Thymus (tissue), 11 donors: ENCODE results near the gene ANO9. TPM values are rescaled to one million over a fixed set of nuclear protein-coding genes. Genes with fewer than 3 reads are reported as not detected.

Experiments
- DNase-seq, 9 donors: peaks; one replicate each; pipeline ENCODE4 v3.0.0-alpha.2; 2013; ENCODE audit warnings: low spot score in 9 of 9, low read depth in 6 of 9, missing footprints in 1 of 9
- H3K27ac ChIP-seq, 2 donors: one replicate each; pipeline ENCODE4 v1.5.1; 2013; ENCODE audit warnings: control low read depth in 1 of 2, low read depth in 1 of 2, low read length in 1 of 2, mild to moderate bottlenecking in 1 of 2, moderate library complexity in 1 of 2
- H3K27me3 ChIP-seq, 2 donors: one replicate each; pipeline ENCODE4 v1.5.1; 2013; ENCODE audit warnings: low read length in 1 of 2; ENCODE audit not compliant: control insufficient read depth in 2 of 2, insufficient read depth in 1 of 2
- H3K36me3 ChIP-seq, 2 donors: one replicate each; pipeline ENCODE4 v1.5.1; 2013; ENCODE audit warnings: low read length in 1 of 2, mild to moderate bottlenecking in 1 of 2, moderate library complexity in 1 of 2; ENCODE audit not compliant: control insufficient read depth in 2 of 2, insufficient read depth in 2 of 2
- H3K4me1 ChIP-seq, 2 donors: one replicate each; pipeline ENCODE4 v1.5.1; 2013; ENCODE audit warnings: low read length in 2 of 2; ENCODE audit not compliant: control insufficient read depth in 2 of 2, insufficient read depth in 2 of 2
- H3K4me3 ChIP-seq, 2 donors: one replicate each; pipeline ENCODE4 v1.5.1; 2013; ENCODE audit warnings: low read length in 2 of 2, control low read depth in 1 of 2, mild to moderate bottlenecking in 1 of 2
- H3K9me3 ChIP-seq, 2 donors: one replicate each; pipeline ENCODE4 v1.5.1; 2013; ENCODE audit warnings: low read length in 1 of 2, mild to moderate bottlenecking in 1 of 2; ENCODE audit not compliant: control insufficient read depth in 2 of 2, insufficient read depth in 1 of 2
- WGBS: extraction: QIAGEN DNeasy Blood & Tissue Kit; methylation state at CpG from one replicate; pipeline ENCODE4 v1.1.7; 2013; 5-methylcytosine and 5-hydroxymethylcytosine counted together
- polyA plus RNA-seq: library from polyadenylated mRNA; stranded (reverse); fragments of 200-250 nt; gene quantifications from one replicate; pipeline ENCODE4 v1.2.3, GENCODE V29; 2013
- total RNA-seq: library from RNA; stranded (reverse); fragments of 120-200 nt; gene quantifications from one replicate; pipeline ENCODE4 v1.2.4, GENCODE V29; 2013
- donor health status: healthy.

The ANO9 gene
- total and polyA plus RNA-seq, 2 donors, result 26.3 to 114 TPM

GRCh38 chr11:373716-374551, 67.9 kb downstream of the ANO9 start:
- no peak overlapping the region for H3K4me3 ChIP-seq
- H3K9me3 ChIP-seq, result peaks cover 0 to 20% of the 10 kb centered on the region in 2 donors
- peaks cover 0 to 20% of the 10 kb centered on the region in 2 donors for H3K4me1 ChIP-seq
- 94% methylated on average over 23 of the region's 23 CpGs for WGBS
- H3K27me3 ChIP-seq, result peaks cover 26 to 27% of the 10 kb centered on the region in 2 donors
- H3K36me3 ChIP-seq, result no peaks in the 10 kb centered on the region
- H3K27ac ChIP-seq, result no peak overlapping the region
- no peak for DNase-seq

GRCh38 chr11:372809-373715, 68.7 kb downstream of the ANO9 start:
- Histone ChIP-seq H3K4me1 (peaks cover 0 to 27% of the 10 kb centered on the region in 2 donors), H3K4me3 (no peak overlapping the region), H3K27me3 (peaks cover 35 to 36% of the 10 kb centered on the region in 2 donors), H3K27ac (no peak overlapping the region), H3K36me3 (no peaks in the 10 kb centered on the region), H3K9me3 (peaks cover 0 to 20% of the 10 kb centered on the region in 2 donors)
- WGBS, result 94% methylated on average over 41 of the region's 41 CpGs
- DNase-seq, result no peak

GRCh38 chr11:371716-372590, 69.9 kb downstream of the ANO9 start:
- WGBS, result 92% methylated on average over 19 of the region's 19 CpGs
- peaks cover 0 to 28% of the 10 kb centered on the region in 2 donors for H3K4me1 ChIP-seq
- peaks cover 0 to 20% of the 10 kb centered on the region in 2 donors for H3K9me3 ChIP-seq
- DNase-seq, result no peak
- H3K27ac ChIP-seq, result no peak overlapping the region
- H3K4me3 ChIP-seq, result no peak overlapping the region
- no peaks in the 10 kb centered on the region for H3K36me3 ChIP-seq
- H3K27me3 ChIP-seq, result peaks cover 44 to 47% of the 10 kb centered on the region in 2 donors

DNA sequence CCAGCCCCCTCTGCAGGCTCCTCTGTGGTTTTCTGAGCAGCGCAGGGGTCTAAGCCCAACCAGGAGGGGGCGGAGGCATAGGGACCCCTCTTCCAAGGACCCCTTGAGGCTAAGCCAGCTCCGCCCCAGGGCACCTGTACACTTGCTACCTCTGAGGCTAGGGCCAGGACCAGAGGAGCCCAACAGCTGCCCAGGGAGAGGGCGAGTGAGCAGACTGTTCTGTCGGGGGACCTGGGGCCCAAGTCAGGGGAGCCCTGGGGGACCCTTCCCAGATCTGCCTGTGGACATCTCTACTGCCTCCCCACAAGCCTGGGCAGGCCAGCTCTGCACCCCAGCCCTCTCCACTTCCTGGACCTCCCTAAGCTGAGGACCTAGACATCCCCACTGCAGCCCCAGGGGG, 70.8 kb downstream of the ANO9 start:
- no peak for DNase-seq
- Histone ChIP-seq H3K36me3 (no peaks in the 10 kb centered on the region), H3K4me3 (no peak overlapping the region), H3K27me3 (peaks cover 50 to 55% of the 10 kb centered on the region in 2 donors), H3K9me3 (peaks cover 0 to 21% of the 10 kb centered on the region in 2 donors), H3K27ac (no peak overlapping the region), H3K4me1 (peaks cover 0 to 28% of the 10 kb centered on the region in 2 donors)
- 80% methylated on average over 5 of the region's 5 CpGs for WGBS

DNA sequence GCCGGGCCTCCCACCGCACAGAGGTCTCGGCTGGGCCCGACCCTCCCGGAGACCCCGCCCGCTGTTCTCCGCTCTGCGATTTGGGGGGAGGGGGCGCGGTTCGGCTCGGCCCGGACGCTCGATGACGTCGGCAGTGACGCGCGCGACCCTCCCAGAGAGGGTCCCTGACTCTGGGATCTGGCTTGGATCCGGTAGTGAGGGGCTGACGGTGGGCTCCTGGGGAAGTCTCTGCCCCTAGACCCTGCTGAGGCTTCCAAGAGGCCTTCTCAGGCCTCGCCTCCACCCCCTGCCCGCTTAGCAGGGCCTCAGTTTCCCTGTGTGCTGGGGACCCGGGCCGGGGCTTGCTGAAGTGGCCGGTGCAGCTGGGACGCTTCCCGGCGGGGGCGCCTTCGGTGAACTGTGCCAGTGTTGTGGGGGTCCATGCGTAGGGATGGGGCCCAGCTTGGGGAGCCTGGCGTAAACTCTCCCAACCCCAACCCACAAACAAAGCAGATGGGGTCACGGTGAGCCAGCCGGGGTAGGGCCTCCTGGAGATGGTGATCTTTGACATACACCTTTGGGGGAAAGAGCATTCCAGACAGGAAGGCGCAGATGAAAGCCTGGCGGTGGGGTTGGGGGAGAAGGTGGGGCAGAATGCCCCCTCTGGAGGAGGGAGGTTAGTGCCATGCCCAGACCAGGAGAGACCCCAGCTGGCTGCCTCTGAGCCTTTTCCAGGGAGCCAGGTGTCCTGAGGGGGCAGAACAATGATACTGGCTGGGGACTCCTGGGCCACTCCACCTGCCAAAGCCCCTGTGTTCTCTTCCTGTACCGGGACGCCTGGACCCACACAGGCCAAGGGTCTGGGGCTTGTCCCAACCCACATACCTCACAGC, 71.5 kb downstream of the ANO9 start:
- Histone ChIP-seq H3K27me3 (peaks cover 53 to 61% of the 10 kb centered on the region in 2 donors), H3K4me1 (peaks cover 0 to 28% of the 10 kb centered on the region in 2 donors), H3K4me3 (no peak overlapping the region), H3K27ac (no peak overlapping the region), H3K36me3 (no peaks in the 10 kb centered on the region), H3K9me3 (peaks cover 0 to 17% of the 10 kb centered on the region in 2 donors)
- WGBS, result 37% methylated on average over 41 of the region's 42 CpGs
- DNase-seq, result no peak

DNA sequence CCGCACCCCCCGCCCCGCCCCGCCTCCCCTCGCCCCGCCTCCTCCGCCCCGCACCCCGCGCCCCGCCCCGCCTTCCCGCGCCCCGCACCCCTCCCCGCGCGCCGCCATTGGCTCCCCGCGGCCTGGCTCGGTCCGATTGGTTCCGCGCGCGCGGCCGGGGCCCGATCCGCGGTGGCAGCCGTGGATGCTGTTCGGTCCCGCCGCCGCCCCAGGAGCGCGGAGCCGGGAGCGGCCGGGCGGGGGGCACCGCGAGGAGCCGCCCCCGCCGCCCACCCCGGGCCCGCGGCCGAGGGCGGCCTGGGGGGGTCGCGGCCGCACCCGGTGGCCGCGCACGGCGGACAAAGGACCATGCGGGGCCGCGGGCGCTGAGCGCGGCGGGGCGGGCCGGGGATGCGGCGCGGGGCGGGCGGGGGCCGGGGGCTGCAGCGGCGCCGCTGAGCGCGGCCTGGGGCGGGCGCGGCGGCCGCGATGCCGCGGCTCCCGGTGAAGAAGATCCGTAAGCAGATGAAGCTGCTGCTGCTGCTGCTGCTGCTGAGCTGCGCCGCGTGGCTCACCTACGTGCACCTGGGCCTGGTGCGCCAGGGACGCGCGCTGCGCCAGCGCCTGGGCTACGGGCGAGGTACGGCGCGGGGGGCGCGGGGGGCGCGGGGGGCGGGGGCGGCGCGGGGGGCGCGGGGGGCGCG, 72.3 kb downstream of the ANO9 start, which contains the start of gene B4GALNT4:
TSS of gene B4GALNT4 (plus strand) at position 164 of the 683 bp plus-strand sequence. CDS start at position 469, 305 bp downstream.
- WGBS, result 1% methylated on average over 118 of the region's 118 CpGs

GRCh38 chr11:368414-369335, 73.1 kb downstream of the ANO9 start:
- 10% methylated on average over 60 of the region's 61 CpGs for WGBS
- Histone ChIP-seq H3K27me3 (peaks cover 55 to 74% of the 10 kb centered on the region in 2 donors), H3K36me3 (no peaks in the 10 kb centered on the region), H3K9me3 (peaks cover 0 to 8% of the 10 kb centered on the region in 2 donors), H3K4me3 (peak overlapping the region in 1 of 2 donors; percentile 39), H3K27ac (no peak overlapping the region), H3K4me1 (peaks cover 0 to 28% of the 10 kb centered on the region in 2 donors)
- no peak for DNase-seq

More for the DNA sequence above, 72.3 kb downstream of the ANO9 start, which contains the start of gene B4GALNT4:
- peak within 1 kb of the TSS in 1 of 2 donors; percentile 39 for H3K4me3 ChIP-seq
- peaks cover 0 to 14% of the 10 kb centered on the region in 2 donors for H3K9me3 ChIP-seq
- H3K27ac ChIP-seq, result no peak within 1 kb of the TSS
- H3K27me3 ChIP-seq, result peaks cover 55 to 69% of the 10 kb centered on the region in 2 donors
- no peaks in the 10 kb centered on the region for H3K36me3 ChIP-seq
- no peak for DNase-seq
- peaks cover 0 to 28% of the 10 kb centered on the region in 2 donors for H3K4me1 ChIP-seq
